ENCODE results near the gene TENT5A.

Gene TENT5A

GRCh38 chr6:81756690-81757089, 4.2 kb upstream of the TENT5A start:
- DNase-seq (ENCODE audit: extremely low read depth, low read depth) = no peak
- no peak for TF ChIP-seq CTCF (IDR thresholded peaks at IDR 0.05; ENCODE audit: low read depth, low read length)

GRCh38 chr6:81755551-81755950, 3.1 kb upstream of the TENT5A start:
- DNase-seq (ENCODE audit: extremely low read depth, low read depth) = no peak
- TF ChIP-seq CTCF (IDR thresholded peaks at IDR 0.05; ENCODE audit: low read depth, low read length) = no peak

- TF ChIP-seq CTCF (IDR thresholded peaks at IDR 0.05; ENCODE audit: low read depth, low read length) = no peak
- no peak for DNase-seq (ENCODE audit: extremely low read depth, low read depth)
These were observed 2.4 kb upstream of the TENT5A start for GRCh38 chr6:81754906-81755305.

- DNase-seq (ENCODE audit: extremely low read depth, low read depth) = no peak
- peak; percentile 76 for TF ChIP-seq CTCF (IDR thresholded peaks at IDR 0.05; ENCODE audit: low read depth, low read length)
These were observed 1.5 kb upstream of the TENT5A start for GRCh38 chr6:81753711-81754577.

- DNase-seq (ENCODE audit: extremely low read depth, low read depth) = peak; percentile 85
- TF ChIP-seq CTCF (IDR thresholded peaks at IDR 0.05; ENCODE audit: low read depth, low read length) = peak; percentile 37
These were observed 635 bp upstream of the TENT5A start for GRCh38 chr6:81752921-81753710.

DNA sequence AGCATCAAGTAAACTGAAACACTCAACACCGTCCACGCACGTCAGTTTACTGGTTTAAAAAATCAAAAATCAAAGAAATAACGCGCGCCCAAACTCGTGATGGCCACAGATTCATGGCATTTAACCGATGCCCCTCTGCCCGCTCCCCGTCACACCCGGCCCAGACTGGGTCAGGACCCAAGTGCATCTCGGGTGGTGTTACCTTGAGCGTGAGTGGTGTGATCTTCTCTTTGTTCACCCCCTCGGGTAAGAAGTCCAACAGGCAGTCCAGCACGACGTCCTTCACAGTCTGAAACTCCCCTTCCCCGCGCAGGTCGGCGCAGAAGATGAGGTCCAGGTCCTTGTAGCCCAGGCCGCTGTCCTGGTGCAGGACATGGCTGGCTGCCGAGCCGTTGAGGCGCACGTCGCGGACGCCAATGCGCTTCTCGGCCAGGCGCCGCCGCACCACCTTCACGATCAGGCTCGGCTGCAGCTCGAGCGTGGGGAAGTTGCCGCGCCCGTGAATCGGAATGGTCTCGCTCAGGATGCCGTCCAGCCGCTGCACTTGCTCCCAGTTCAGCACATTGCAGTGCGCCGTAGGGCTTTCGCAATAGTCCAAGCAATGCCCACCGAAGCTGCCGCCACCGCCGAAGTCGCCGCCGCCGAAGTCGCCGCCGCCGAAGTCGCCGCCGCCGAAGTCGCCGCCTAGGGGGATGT, 945 bp downstream of the TENT5A start:
- no peak for TF ChIP-seq CTCF (IDR thresholded peaks at IDR 0.05; ENCODE audit: low read depth, low read length)
- DNase-seq (ENCODE audit: extremely low read depth, low read depth) = no peak
